Kasumi-1 (cell line): Measurements from ENCODE around the gene ZNF112.
"Not testable (repeated sequence)": the region's sequence is repeated elsewhere in the genome, so short reads cannot be mapped to it uniquely, and the experiment has no call there.

Experiments
- DNase-seq, 2 experiments: peaks; one replicate each; lab custom pipeline; 2025; lab: John Stamatoyannopoulos, UW

The ZNF112 gene

GRCh38 chr19:44356383-44357111, at the start of gene ZNF112:
Gene ZNF112, minus strand, starts transcription at chr19:44356680. Its CDS starts 16,141 bp downstream, at chr19:44340539.
- no peak for DNase-seq

- DNase-seq = no peak
These were observed 44.9 kb upstream of the ZNF112 start, which contains the start of gene ZNF285 for GRCh38 chr19:44401139-44402115. Gene ZNF285, minus strand, starts transcription at chr19:44401608. Its CDS starts 4,395 bp downstream, at chr19:44397213.

GRCh38 chr19:44389268-44389667, 32.8 kb upstream of the ZNF112 start:
- not testable (repeated sequence) for DNase-seq

- DNase-seq = no peak
These were observed 18.3 kb upstream of the ZNF112 start for GRCh38 chr19:44374789-44375188.

- DNase-seq = no peak
These were observed 15.5 kb upstream of the ZNF112 start for GRCh38 chr19:44371815-44372480.

- no peak for DNase-seq
These were observed 10.5 kb upstream of the ZNF112 start for GRCh38 chr19:44367024-44367423.

- DNase-seq = no peak
These were observed 9.9 kb downstream of the ZNF112 start for GRCh38 chr19:44346556-44346955.

- DNase-seq = no peak
These were observed 10.5 kb downstream of the ZNF112 start for GRCh38 chr19:44345959-44346358.

GRCh38 chr19:44344255-44344654, 12.2 kb downstream of the ZNF112 start:
- DNase-seq = no peak

GRCh38 chr19:44341794-44342193, 14.7 kb downstream of the ZNF112 start:
- DNase-seq = no peak

GRCh38 chr19:44334639-44335038, 21.8 kb downstream of the ZNF112 start:
- not testable (repeated sequence) for DNase-seq

GRCh38 chr19:44332145-44332544, 24.3 kb downstream of the ZNF112 start:
- DNase-seq = no peak

GRCh38 chr19:44315883-44316282, 40.6 kb downstream of the ZNF112 start:
- no peak for DNase-seq

GRCh38 chr19:44313231-44313630, 43.2 kb downstream of the ZNF112 start:
- DNase-seq = no peak

GRCh38 chr19:44308011-44308410, 48.5 kb downstream of the ZNF112 start:
- no peak for DNase-seq

GRCh38 chr19:44306283-44306682, 50.2 kb downstream of the ZNF112 start:
- DNase-seq = no peak

GRCh38 chr19:44305457-44305856, 51.0 kb downstream of the ZNF112 start:
- no peak for DNase-seq

- peak; percentile 97 for DNase-seq
These were observed 51.8 kb downstream of the ZNF112 start, which contains the start of gene ZNF235 for GRCh38 chr19:44304659-44305193. Gene ZNF235, minus strand, starts transcription at chr19:44305025. Its CDS starts 1,621 bp downstream, at chr19:44303404.

GRCh38 chr19:44303976-44304568, 52.4 kb downstream of the ZNF112 start:
- DNase-seq = peak in 1 of 2 experiments; percentile 39

GRCh38 chr19:44303320-44303719, 53.2 kb downstream of the ZNF112 start:
- DNase-seq = no peak

- DNase-seq = no peak
These were observed 71.5 kb downstream of the ZNF112 start for GRCh38 chr19:44284968-44285367.
